Mammary epithelial cell (primary cell): ENCODE data around the gene GGCX.

Source experiments
- EZH2 ChIP-seq: IDR thresholded peaks from 2 replicates; pipeline ENCODE4 v1.6.1; 2012; ENCODE audit warnings: low read length, inconsistent platforms, borderline replicate concordance
- TF ChIP-seq, protein P1 (sequence below), 2 donors: IDR thresholded peaks in 1 of 2; conservative IDR thresholded peaks in 1 of 2; 2 replicates each; pipeline ENCODE4 v1.5.1; 2011 to 2012; ENCODE audit warnings: inconsistent platforms in 2 of 2, low read length in 2 of 2, mild to moderate bottlenecking in 2 of 2, control low read depth in 1 of 2, low read depth in 1 of 2; ENCODE audit not compliant: insufficient read depth in 1 of 2; ENCODE audit errors: extremely low read depth in 1 of 2

DNA sequence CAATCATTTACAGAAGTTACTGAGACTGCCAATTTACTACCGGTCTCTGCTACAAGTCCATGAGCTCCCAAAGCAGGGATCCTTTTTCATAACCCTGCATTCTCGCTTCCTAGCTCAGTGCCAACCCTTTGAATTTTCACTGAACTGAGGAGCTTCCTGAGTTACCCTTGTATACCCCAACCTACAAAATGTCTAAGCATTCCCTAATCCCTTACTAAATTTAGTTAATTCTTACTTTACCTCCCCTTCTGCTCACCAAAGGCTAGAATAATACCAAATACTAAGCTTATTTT, 12.7 kb downstream of the GGCX start:
- TF ChIP-seq, protein P1, sequence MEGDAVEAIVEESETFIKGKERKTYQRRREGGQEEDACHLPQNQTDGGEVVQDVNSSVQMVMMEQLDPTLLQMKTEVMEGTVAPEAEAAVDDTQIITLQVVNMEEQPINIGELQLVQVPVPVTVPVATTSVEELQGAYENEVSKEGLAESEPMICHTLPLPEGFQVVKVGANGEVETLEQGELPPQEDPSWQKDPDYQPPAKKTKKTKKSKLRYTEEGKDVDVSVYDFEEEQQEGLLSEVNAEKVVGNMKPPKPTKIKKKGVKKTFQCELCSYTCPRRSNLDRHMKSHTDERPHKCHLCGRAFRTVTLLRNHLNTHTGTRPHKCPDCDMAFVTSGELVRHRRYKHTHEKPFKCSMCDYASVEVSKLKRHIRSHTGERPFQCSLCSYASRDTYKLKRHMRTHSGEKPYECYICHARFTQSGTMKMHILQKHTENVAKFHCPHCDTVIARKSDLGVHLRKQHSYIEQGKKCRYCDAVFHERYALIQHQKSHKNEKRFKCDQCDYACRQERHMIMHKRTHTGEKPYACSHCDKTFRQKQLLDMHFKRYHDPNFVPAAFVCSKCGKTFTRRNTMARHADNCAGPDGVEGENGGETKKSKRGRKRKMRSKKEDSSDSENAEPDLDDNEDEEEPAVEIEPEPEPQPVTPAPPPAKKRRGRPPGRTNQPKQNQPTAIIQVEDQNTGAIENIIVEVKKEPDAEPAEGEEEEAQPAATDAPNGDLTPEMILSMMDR (conservative IDR thresholded peaks at IDR 0.05 in 1 of 2, IDR thresholded peaks at IDR 0.05 in 1 of 2; ENCODE audit: extremely low read depth in 1 of 2, insufficient read depth in 1 of 2, low read depth in 1 of 2, low read length in 2 of 2): no peak
- TF ChIP-seq EZH2: no peak
